HEK293T (cell line): ENCODE measurements around the gene HSPBAP1.

Experiments
- BHLHE40 ChIP-seq: fragments of 450-650 bp; IDR thresholded peaks from 2 replicates; pipeline ENCODE4 v1.6.1; 2016; ENCODE audit warnings: mild to moderate bottlenecking, moderate library complexity, borderline replicate concordance
- CTBP1 ChIP-seq: fragments of 450-650 bp; IDR thresholded peaks from 2 replicates; pipeline ENCODE4 v1.6.1; 2016; ENCODE audit warnings: borderline replicate concordance
- ELF4 ChIP-seq: fragments of 450-650 bp; IDR thresholded peaks from 2 replicates; pipeline ENCODE4 v1.6.1; 2017; ENCODE audit warnings: antibody characterized with exemption
- FOXA1 ChIP-seq: fragments of 450-650 bp; IDR thresholded peaks from 2 replicates; pipeline ENCODE4 v1.6.1; 2016; ENCODE audit warnings: mild to moderate bottlenecking
- FOXK2 ChIP-seq: fragments of 450-650 bp; IDR thresholded peaks from 2 replicates; pipeline ENCODE4 v1.6.1; 2016; ENCODE audit warnings: mild to moderate bottlenecking
- FOXM1 ChIP-seq: fragments of 450-650 bp; IDR thresholded peaks from 2 replicates; pipeline ENCODE4 v1.6.1; 2017; ENCODE audit warnings: mild to moderate bottlenecking, borderline replicate concordance
- HDGF ChIP-seq: fragments of 450-650 bp; IDR thresholded peaks from 2 replicates; pipeline ENCODE4 v1.6.1; 2017; ENCODE audit warnings: antibody characterized with exemption, borderline replicate concordance
- L3MBTL2 ChIP-seq: fragments of 450-650 bp; conservative IDR thresholded peaks from 2 replicates; pipeline ENCODE4 v1.6.1; 2016; ENCODE audit warnings: mild to moderate bottlenecking
- LEF1 ChIP-seq: fragments of 450-650 bp; IDR thresholded peaks from 2 replicates; pipeline ENCODE4 v1.6.1; 2017; ENCODE audit warnings: mild to moderate bottlenecking, borderline replicate concordance
- NFRKB ChIP-seq: fragments of 450-650 bp; IDR thresholded peaks from 2 replicates; pipeline ENCODE4 v1.6.1; 2016; ENCODE audit warnings: mild to moderate bottlenecking, moderate library complexity
- SP1 ChIP-seq: fragments of 450-650 bp; IDR thresholded peaks from 2 replicates; pipeline ENCODE4 v1.6.1; 2017
- SUZ12 ChIP-seq: fragments of 450-650 bp; IDR thresholded peaks from 2 replicates; pipeline ENCODE4 v1.6.1; 2016; ENCODE audit warnings: mild to moderate bottlenecking
- TARDBP ChIP-seq: fragments of 450-650 bp; IDR thresholded peaks from 2 replicates; pipeline ENCODE4 v1.6.1; 2016
- ZNF384 ChIP-seq: fragments of 450-650 bp; IDR thresholded peaks from 2 replicates; pipeline ENCODE4 v1.6.1; 2016

DNA sequence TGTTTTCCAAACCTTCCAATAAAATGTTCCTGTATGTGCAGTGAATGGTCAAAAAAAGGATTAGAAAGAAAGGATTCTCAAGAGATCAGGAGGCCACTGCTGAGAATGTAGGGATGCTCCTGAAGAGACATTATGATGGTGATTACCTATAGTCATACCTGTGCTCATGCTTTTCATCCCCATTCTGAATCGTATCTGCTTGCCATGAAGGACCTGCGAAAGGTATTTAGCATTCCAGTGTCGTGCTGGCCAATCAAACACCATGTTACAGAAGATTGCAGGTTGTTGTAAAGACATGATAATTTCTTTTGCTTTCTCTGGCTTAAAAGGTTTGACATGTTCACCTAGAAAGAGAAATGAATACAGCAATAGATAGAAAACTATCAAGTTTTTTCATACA lies 16.1 kb downstream of the HSPBAP1 start:
- TF ChIP-seq SP1 (no peak), FOXM1 (no peak), ZNF384 (no peak), LEF1 (no peak), BHLHE40 (no peak), FOXA1 (no peak), TARDBP (no peak), ELF4 (no peak), HDGF (no peak), CTBP1 (no peak), SUZ12 (no peak), NFRKB (no peak), FOXK2 (no peak), L3MBTL2 (no peak)
